Keratinocyte (primary cell): ENCODE measurements around the gene HSDL2.

ENCODE experiments used
- EZH2 ChIP-seq: IDR thresholded peaks from one replicate; pipeline ENCODE4 v1.6.1; 2012; ENCODE audit warnings: inconsistent platforms, mild to moderate bottlenecking, low read length, moderate library complexity
- TF ChIP-seq, protein P1 (sequence below), 3 experiments: IDR thresholded peaks in 1 of 3; conservative IDR thresholded peaks in 1 of 3; optimal IDR thresholded peaks in 1 of 3; 2 replicates in 2 of 3; 3 replicates in 1 of 3; pipeline versions ENCODE3 to v1.5.1; 2011; ENCODE audit warnings: low read length in 3 of 3, mild to moderate bottlenecking in 3 of 3, moderate library complexity in 2 of 3, control low read depth in 1 of 3, inconsistent platforms in 1 of 3; ENCODE audit not compliant: insufficient read depth in 2 of 3; ENCODE audit errors: extremely low read depth in 1 of 3

DNA sequence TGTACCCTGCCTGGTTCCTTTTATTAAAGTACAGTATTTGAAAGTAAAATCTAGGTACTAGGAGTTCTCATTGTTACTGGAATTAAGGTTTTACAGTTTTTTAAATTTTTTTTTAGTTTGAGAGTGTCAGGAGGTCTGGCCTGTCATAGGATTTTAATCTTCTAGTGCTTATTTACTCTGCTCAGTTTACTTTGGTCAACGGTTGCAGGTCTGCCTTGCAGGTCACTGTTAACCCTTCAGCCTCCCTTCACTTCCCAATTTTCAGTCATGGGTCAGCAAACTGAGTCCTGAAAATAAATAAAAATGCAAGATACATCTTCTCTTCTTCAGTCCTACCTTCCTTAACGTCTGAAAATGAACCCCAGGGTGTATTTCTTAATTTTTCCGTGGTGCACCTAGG lies 27.7 kb upstream of the HSDL2 start:
- TF ChIP-seq EZH2, result no peak
- TF ChIP-seq, protein P1, sequence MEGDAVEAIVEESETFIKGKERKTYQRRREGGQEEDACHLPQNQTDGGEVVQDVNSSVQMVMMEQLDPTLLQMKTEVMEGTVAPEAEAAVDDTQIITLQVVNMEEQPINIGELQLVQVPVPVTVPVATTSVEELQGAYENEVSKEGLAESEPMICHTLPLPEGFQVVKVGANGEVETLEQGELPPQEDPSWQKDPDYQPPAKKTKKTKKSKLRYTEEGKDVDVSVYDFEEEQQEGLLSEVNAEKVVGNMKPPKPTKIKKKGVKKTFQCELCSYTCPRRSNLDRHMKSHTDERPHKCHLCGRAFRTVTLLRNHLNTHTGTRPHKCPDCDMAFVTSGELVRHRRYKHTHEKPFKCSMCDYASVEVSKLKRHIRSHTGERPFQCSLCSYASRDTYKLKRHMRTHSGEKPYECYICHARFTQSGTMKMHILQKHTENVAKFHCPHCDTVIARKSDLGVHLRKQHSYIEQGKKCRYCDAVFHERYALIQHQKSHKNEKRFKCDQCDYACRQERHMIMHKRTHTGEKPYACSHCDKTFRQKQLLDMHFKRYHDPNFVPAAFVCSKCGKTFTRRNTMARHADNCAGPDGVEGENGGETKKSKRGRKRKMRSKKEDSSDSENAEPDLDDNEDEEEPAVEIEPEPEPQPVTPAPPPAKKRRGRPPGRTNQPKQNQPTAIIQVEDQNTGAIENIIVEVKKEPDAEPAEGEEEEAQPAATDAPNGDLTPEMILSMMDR (optimal IDR thresholded peaks at IDR 0.05 in 1 of 3, IDR thresholded peaks at IDR 0.05 in 1 of 3, conservative IDR thresholded peaks at IDR 0.05 in 1 of 3; ENCODE audit: extremely low read depth in 1 of 3, insufficient read depth in 2 of 3, low read length in 3 of 3), result no peak
